HTERT RPE-1 (cell line): ENCODE measurements around the gene RPL12.
"Not testable (repeated sequence)": the region's sequence is repeated elsewhere in the genome, so short reads cannot be mapped to it uniquely, and the experiment has no call there.

Source experiments
- in situ Hi-C: fragments of 300-500 bp; cut with MboI; formaldehyde crosslinking; loops from 4 replicates; pipeline ENCODE4 v1.14.3; 2020; ENCODE audit warnings: low sequenced_read_pairs

RPL12 gene

DNA sequence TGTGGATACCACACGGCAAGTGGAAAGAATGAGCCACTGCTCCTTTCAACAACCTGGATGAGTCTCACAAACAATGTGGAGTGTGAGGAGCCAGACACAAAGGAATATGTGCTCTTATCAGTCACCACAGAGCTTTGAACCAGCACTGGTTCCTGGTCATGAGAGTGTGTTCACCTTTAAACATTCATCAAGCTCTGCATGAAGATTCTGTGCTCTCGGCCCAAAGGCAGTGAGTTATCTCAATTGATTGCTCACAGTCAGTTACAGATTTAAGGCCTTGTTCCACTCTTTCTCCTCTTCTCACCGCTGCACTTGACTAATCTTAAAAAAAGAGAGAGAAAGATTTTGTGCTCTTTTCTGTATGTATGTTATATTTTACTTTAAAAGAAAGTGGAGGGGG lies 19.5 kb upstream of the RPL12 start:
- in situ Hi-C loops = no loop called here

DNA sequence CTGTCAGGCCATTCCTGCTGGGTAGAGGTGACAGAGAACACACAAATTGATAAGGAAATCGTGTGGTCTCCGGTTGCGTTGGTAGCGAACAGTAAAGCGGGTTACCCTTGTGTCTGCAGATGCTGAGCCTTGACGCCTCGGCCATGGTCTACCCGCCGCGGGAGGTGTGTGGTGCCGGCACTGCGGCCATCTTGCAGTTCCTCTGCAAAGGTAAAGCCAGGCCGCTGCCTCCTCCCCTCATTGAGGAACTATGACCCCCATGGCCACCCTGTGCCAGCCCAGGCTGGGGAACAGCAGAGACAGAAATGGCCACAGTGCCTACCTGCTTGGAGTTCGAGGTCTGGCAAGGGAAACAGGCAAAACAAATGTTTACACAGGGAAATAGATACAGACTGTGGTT lies 16.4 kb upstream of the RPL12 start:
- in situ Hi-C loops = no loop called here

DNA sequence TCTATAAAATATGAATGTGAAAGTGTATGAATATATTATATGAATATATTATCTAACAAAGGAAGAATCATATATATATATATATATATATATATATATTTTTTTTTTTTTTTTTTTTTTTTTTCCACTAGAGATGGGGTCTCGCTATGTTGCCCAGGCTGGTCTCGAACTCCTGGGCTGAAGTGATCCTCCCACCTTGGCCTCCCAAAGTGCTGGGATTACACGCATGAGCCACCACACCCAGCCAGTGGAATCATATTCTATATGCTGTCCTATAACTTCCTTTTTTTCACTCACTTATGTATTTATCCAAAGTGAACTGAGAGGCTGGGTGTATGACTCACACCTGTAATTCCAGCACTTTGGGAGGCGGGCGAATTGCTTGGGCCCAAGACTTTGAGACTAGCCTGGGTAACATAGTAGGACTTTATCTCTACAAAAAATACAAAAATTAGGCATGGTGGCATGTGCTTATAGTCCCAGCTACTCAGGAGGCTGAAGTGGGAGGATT lies 15.3 kb upstream of the RPL12 start:
- in situ Hi-C loops = not testable (repeated sequence)

DNA sequence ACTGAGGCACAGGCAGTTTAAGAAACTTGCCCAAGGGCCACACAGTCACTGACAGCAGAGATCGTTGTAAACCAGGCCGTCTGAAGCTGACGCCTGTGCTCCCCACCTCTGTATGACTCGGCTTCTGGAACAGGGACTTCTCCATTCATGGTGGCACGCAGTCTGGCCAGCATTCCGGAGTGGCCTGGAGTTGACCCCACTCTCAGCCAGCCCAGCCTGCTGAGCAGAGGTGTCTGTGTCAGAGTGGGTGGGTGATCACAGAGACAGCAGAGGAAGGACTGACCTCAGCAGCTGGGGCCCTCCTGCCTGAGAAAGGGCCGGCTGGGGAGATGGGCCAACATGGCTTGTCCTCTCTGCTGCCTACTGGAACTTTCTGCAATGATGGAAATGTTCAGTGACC lies 12.7 kb upstream of the RPL12 start:
- in situ Hi-C loops = no loop called here

DNA sequence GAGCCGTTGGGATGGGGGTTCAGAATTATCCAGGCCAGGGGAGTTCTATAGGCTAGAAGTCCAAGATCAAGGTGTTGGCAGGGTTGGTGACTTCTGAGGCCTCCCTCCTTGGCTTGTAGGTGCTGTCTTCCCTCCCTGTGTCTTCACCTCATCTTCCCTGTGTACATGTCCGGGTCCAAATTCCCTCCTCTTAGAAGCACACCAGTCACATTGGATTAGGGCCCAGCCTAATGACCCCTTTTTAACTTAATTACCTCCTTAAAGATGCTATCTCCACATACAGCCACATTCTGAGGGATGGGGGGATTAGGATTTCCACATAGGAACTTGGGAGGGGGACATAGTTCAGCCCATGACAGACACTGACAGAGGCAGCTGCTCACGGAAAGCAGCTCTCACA lies 12.2 kb upstream of the RPL12 start:
- in situ Hi-C loops = no loop called here

DNA sequence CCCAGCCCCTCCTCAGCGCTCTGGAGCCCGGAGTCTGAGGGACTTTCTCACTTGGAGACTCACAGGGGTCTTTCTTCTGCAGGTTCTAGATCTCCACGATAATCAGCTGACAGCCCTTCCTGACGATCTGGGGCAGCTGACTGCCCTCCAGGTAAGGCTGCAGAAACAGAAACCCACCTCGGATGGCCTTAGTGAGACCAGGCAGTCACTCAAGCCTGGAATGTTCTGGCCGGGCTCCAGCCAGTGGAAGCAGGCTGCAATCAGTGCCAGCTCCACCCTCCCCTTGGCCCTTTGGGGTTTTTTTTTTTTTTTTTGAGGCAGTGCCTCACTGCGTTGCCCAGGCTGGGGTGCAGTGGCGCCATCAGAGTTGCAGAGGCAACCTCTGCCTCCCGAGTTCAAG lies 7.7 kb upstream of the RPL12 start:
- in situ Hi-C loops = no loop called here

DNA sequence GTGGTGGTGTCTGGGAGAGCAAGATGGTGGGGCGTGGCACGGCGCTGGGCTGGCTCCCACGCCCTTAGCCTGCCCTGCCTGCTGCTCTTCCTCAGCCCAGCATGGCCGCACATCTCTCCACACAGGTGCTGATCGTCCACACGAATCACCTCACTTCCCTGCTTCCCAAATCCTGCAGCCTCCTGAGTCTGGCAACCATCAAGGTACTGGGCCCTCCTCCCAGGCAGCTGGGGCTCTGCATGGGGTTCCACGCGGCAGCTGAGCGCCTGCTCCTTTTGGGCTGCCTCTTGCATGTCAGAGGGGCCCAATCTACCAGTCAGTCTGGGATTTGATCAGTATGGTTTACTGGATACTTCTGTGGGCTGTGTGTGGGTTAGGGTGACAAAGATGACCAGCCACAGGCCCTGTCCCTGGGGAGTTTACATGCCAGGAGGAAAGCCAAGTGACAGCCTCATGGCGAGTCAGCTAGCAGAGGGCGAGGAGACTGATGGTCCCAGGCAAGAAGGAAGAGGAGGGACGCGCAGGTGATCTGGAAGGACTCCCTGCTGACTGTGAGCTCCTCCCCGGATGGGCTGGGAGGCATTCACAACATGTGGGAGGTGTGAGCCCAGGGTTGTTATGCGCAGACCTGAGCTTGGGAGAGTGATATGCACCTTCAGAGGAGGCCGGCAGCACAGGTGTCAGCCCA lies 6.1 kb upstream of the RPL12 start:
- in situ Hi-C loops = no loop called here

DNA sequence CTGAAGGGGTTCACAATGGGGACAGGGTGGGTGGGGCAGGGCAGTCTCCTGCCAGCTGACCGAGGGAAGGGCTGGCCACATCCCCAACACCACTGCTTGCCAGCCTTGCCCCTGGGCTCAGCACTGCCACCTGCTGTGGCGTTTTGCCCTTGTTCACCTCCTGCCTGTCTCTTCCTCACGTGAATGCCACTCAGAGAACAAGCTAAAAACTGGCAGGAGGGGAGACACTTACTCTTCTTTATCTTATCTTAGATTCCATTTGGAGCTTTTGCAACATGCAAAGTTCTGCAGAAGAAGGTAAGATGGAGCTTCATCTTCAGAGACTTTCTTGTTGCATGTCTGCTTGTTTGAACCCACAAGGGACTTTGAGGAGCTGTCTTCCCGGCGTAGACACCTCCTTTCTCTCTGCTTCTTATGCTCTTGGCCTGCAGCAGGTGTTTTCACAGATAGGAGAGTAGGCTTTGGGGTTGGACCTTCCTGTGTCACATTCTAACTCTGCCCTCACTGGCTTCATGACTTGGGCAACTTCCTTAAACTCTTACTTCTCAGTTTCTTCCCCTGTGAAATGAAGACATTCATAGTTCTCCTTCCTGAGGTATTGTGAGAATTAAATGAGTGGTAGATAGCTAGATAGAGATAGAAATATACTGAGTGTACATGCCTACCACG lies 4.3 kb upstream of the RPL12 start:
- in situ Hi-C loops = no loop called here

DNA sequence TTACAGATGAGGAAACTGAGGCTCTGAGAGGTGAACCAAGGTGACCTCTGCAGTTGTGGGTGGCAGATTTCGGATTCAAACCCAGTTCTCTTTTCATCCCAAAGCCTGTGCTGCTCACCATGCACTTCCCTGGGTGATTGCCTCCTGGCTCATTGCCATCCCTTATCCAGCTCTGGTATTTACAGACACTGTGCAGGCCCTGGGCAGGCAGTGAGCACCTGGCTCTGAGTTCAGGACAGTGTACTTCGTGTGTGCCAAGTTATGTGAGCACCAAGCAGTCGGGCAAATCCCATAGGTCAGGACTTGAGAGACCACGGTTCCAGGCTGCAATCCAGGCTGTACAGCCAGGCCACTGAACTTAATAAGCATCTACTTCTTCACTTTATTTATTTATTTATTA lies 1.5 kb upstream of the RPL12 start:
- in situ Hi-C loops = no loop called here

DNA sequence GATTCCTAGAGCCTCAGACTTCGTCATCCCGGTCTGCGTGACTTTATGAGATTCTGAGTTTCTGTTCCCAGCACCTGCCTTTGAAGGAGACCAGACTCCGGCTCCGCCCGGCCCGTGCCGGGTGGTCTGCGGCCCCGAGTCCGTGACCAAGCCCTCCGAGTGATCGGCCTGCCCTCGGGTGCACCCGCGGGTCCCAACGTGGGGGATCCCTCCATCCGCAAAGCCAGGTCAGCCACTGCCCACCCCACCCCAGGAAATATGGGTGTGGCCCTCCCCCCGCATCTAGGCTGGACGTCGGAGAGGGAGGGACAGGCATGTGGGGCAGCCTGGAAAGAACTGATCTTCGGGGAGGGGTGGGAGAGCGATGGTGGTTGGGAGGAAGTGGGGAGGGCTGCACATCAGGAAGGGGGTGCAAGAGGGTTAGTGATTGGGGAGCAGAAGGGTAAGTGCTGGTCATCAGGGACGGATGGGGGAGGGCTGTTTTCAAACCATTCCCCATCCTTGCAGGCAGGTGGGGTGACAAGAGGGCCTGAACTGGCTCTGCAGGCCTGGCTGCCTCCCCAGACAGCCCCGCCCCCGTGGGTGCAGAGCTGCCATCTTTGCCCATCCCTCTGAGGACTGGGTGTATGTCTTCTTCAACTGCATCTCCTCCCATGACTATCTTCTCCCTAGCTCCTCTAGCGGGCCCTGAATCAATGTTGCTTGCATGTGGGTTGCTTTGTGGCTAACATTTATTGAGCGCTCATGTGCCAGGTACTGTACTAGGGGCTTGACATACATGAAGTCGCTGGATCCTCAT lies 851 bp upstream of the RPL12 start:
- in situ Hi-C loops = no loop called here

DNA sequence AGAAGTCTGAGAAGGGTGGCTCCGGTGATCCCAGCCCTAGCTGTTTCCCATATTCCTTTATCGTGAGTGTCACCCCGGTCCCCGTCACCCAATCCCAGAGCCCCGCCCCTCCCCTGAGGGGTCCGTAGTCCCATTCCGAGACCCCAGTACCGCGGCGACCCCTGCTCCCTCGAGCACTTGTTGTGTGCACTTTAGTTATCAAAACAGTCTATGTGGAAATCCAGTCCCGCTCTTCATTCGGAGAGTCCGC lies 327 bp upstream of the RPL12 start:
- in situ Hi-C loops = no loop called here

DNA sequence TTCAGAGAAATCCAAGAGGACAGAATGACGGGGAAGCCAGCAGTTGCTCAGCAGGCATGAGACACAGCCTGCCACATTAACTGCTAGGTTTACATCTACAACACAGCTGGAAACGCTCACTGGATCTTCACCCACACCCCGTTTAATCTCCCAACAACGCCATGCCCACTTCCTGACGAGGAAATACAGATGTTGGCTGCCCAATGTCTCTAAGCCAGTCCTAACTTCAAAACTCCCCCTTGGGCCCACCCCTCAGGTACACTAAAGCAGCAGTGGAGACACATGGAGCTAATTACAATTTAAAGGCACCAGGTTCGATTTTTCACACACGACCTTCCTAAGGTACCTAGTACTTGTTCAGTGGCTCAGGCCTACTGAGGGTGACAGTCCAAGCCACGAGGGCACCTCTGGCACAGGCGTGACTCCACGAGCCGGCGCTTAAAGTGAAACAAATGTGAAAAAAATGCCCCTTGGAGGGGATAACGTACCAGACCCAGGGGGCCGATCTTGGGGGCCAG lies 904 bp downstream of the RPL12 start:
- in situ Hi-C loops = no loop called here

DNA sequence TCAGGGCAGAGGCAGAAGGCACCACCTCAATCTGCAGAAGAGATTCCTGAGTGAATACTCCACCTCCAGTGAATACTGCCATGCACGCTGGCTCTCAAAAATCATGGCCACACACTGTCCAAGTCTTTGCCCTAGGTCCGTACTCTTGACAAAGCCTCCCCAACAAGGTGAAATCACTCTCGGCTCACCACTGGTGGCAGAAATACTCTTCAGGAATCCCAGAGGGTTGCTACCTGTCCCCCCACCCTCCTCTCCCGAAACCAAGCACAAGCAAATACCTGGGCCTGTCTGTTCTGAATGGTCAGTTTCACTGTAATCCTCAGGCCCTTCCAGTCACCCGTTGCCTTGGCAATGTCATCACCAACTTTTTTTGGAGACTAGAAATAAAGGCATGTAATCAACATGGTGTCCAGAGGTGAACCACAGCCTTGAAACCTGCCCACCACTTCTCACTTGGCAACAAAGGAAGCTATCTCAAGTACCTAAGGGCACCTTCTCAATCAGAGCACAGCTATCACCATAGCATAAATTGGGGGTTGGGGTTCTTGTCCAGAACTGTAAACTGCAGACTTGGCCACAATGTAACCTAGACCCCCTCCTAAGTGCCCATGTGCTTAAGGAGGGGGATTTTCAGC lies 1.8 kb downstream of the RPL12 start:
- in situ Hi-C loops = no loop called here

DNA sequence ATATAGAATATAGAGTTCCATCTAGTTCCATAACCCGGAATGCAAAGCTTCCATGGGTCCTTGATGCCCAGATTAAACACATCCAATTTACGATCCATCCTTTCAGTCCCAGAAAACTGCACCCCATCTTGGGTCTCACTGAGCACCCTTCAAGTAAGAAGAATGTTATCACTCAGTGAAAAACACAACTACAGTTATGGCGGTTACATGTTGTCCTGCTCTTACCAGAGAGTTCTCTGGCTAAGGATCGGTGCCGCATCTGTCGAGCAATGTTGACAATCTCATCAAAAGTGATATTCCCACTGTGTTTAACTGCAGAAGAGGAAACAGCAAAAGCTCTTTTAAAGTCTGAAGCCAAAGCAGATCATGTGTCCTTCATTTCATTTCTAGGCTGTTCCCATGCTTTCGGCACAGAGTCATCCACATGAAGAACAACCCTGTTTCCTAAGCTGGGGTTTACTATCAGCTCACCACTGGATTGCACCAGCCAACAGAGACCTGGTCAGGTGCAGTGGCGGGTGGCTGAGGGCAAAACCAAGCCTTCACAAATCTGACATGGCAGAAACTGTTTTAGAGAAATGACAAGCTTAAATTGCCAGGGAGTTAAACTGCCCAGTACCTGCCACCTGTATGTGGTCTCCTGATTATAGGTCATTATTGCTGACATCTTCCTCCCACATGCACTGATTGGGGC lies 2.9 kb downstream of the RPL12 start:
- in situ Hi-C loops = no loop called here

DNA sequence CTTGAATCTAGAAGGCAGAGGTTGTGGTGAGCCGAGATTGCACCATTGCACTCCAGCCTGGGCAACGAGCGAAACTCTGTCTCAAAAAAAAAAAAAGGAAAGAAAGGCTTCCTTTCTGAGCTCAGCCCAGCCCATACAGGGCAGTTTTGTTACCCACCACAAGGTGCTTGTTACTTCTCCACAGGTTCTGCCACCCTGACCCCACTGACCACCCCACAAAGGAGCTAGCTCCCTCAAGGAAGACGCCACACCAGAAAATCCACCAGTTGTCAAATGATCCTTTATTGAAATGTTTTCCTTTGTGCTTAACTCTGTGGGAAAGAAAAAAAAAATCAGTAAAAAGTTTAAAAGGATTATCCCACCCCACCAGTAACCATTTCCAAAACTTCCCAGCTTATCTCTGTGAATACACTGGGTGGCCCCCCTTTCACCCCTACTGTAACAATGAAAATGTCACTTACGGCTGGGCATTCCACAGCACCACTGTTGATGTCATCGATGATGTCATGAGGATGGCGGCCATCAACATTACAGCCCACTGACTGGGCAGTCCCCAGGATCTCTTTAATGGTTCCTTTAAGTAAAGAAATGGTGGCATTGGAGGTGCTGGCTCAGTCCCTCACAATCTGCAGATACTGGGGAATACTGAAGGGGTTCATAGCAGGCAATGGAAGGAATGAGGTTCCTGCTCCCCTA lies 3.6 kb downstream of the RPL12 start:
- in situ Hi-C loops = no loop called here

DNA sequence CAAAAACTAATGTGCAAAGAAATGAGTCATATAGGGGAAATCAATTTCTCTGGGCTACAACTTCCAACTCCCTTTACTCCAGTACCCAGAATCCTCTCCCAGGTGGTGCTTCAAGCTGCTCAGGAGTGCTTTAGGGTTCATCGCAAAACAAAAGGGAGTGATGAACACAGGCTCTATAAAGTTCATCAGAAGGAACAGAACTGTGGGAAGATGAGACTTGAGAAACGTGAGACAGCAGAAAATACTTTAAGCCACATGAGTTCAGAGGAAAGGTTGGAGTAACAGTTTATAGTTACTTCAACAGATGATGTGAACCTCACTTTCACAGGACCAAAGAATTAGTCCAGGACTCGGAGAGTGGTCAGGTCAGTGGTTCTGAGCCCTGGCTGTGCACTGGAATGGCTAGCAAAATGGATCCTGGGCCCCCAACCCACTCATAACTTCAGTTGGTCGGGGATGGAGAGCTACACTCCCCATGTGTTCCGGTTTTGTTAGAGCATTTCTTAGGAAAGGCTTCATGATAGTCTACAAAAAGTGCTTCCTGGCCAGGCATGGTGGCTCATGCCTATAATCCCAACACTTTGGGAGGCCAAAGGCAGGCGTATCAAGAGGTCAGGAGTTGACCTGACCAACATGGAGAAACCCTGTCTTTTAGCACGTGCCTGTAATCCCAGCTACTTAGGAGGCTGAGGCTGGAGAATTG lies 4.3 kb downstream of the RPL12 start:
- in situ Hi-C loops = no loop called here

DNA sequence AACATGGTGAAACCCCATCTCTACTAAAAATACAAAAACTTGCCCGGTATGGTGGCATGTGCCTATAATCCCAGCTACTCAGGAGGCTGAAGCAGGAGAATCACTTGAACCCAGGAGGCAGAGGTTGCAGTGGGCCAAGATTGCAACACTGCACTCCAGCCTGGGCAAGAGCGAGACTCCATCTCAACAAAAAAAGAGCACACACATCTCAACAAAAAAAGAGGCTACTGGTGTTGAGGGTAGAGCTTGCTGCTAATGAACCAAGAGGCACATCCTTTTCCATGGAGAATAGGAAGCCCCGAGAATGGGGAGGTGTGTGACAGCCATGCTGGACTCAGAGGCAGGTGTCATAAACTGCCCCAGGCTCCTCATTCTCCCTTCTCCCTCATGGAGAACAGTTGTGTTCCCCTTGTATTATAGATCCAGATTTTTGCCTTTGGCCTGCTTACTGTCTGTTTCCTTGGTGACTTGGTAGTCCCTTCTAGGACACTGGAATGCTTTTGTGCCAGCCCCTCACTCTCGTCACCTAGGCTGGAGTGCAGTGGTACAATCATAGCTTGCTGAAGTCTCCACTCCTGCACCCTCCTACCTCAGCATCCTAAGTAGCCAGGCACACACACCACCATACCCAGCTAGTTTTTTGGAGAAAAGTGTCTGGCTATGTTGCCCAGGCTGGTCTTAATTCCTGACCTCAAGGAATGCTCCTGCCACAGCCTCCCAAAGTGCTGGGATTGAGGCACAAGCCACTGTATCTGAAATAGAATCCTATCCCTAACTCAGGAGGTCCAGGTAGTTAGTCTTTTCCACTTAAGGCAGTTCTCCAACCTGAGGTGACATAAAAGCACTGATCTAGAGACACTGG lies 5.1 kb downstream of the RPL12 start:
- in situ Hi-C loops = no loop called here

DNA sequence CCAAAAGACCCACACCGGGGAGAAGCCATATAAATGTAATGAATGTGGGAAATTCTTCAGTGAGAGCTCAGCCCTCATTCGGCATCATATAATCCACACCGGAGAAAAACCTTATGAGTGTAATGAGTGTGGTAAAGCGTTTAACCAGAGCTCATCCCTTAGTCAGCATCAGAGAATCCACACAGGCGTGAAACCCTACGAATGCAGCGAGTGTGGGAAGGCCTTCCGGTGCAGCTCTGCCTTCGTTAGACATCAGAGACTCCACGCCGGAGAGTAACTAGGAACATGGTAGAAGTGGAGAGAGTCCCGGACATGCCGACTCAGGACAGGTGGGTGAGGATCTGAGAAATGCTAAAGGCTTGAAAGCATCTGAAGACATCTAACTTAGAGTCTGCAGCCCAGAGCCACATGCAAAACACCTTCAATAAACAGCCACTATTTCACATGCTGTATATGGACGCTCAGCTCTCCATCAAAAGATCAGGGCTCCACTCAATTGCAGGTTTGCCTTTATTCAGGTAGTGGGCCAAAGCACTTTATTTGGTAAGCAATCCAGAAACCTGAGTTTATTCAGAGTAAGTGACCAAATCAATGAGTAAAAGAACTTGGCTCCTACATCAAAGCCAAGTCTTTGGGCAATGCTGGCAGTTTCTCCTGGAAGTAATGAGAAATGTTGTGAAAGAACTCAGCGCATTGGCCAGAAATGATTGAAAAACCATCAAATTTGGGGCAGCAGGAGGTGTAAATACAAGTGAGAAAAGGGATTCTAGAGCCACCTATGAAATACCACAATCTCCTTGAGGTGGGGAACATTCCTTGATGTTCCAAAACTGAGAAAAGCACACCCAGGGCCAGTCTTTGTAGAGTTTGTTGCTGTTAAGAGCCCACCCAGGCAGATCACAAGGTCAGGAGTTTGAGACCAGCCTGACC lies 6.0 kb downstream of the RPL12 start:
- in situ Hi-C loops = no loop called here
